Daoy (cell line): ENCODE data around the gene CORT. TPM values are rescaled to one million over a fixed set of nuclear protein-coding genes. Genes with fewer than 3 reads are reported as not detected.
"Not testable (repeated sequence)": the region's sequence is repeated elsewhere in the genome, so short reads cannot be mapped to it uniquely, and the experiment has no call there.

ENCODE experiments used
- DNase-seq: peaks from one replicate; pipeline ENCODE4 v3.0.0-alpha.2; 2015; ENCODE audit warnings: low read depth
- total RNA-seq: library from RNA; depleted of rRNA; stranded (reverse); fragments of >200 nt; shearing (Covaris generic); gene quantifications from 2 replicates; pipeline ENCODE4 v1.2.3, GENCODE V29; 2014

Gene CORT
- total RNA-seq, 1 experiment from 2014 or later, result 0.51 TPM

DNA sequence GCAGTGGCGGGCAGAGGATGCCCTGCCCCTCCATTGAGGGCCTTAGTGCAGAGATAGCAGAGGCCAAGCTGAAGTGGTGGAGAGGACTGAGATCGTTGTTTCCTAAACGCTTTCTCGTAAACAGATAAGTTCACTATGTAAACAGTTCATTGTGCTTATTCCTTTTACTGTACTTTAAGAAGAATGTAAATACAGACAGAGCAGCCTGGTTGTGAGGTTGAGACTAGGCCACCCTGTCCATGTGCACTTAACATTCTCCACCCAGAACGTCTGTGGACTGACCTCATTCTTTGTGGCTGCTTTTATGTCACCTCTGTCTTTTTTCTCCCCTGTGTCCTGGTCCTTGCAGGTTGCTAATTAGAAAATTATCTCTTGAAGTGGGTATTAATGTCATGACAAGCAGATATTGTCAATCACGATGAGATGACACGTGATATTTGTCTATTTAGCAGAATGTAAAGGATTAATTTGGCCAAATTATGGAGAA is 11.1 kb upstream of the CORT start:
- DNase-seq, result no peak

DNA sequence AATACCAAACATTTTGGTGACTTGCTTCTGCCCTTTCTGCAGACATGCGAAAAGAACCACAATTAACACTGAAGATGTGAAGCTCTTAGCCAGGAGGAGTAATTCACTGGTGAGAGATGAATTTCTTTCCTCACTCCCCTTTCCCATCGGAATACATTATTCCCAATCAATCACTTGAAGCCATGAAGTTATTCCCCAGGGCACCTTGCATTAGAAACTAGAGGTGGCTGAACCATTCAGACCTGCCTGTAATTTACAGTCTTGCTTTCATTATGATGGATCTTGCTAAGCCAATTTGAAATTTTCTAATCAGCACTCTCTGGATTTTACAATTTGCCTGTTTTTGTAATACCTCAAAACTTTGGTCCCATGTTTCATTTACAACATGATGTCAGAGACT is 9.5 kb upstream of the CORT start:
- no peak for DNase-seq

DNA sequence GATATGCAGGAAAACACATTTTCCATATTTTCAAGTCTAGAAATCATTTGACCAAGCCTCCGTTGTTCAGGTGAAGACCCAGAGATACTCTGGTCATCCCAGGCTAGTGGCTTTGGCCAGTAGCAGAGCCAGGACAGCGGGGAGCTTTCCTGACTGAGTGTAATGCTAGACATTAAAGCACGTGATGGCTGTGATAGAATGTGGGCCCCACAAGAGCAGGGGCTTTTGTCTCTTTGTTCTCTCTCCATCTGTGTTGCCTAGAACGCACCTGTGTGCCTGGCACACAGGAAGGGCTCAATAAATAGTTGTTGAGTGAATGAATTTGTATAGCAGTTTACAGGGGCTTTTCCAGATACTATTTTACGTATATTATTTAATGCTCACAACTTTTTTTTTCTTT is 9.0 kb upstream of the CORT start:
- no peak for DNase-seq

DNA sequence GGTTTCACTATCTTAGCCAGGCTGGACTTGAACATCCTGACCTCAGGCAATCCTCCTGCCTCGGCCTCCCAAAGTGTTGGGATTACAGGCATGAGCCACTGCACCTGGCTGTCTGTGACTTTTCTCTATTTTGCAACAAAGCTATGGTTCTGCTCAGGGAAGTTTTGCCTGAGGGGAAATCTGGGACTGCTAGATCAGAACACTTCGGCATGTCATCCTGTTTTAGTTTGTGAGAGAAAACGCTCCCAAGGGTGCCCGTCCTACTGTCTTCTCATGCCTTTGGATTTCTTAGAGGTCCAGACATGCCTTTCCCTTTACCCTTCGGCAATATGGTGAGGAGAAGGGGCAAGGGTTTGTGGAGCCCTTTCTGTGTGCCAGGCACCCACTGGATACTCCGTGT is 5.6 kb upstream of the CORT start:
- DNase-seq, result no peak

DNA sequence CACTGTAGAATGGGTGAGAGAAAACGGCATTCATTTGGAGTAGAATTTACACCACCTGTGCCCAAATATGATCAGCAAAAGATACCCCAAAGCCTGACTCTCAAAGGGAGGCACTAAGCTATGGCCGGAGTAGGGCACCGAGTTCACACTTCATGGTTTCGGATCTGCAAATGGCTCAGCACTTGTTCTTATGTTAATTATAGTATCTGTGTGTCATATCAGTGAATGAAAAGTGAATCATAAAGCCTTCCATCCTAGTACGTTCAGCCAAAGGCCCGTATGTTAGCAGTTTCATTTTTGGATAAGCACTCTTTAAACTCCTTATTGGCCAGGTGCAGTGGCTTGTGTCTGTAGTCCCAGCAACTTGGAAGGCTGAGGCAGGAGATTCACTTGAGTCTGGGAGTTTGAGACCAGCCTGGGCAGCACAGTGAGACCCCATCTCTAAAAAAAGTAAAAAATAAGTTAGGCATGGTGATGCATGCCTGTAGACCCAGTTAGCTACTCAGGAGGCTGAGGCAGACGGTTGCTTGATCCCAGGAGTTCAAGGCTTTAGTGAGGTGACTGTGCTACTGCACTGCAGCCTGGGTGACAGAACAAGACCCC is 4.9 kb upstream of the CORT start:
- no peak for DNase-seq

DNA sequence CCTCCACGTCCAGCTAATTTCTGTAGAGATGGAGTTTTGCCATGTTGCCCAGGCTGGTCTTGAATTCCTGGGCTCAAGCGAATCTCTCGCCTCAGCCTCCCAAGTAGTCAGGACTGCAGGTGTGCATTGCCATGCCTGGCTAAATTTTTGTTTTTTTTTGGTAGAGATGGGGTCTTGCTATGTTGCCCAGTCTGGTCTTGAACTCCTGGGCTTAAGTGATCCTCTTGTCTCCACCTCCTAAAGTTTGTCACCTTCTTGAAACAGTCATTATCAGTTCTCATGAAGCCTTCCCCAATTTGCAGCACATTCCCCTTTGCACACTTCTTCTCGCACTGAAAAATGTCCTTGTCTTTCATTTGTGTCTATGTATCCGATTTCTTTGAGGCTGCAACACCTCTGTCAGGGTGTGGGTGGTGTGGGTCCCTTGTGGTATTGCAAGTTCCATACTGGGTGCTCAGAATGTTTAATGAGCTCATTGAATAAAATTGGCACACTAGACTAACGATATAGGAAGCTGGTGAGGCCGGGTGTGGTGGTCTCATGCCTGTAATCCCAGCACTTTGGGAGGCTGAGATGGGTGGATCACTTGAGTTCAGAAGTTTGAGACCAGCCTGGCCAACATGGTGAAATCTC is 2.9 kb upstream of the CORT start:
- no peak for DNase-seq

DNA sequence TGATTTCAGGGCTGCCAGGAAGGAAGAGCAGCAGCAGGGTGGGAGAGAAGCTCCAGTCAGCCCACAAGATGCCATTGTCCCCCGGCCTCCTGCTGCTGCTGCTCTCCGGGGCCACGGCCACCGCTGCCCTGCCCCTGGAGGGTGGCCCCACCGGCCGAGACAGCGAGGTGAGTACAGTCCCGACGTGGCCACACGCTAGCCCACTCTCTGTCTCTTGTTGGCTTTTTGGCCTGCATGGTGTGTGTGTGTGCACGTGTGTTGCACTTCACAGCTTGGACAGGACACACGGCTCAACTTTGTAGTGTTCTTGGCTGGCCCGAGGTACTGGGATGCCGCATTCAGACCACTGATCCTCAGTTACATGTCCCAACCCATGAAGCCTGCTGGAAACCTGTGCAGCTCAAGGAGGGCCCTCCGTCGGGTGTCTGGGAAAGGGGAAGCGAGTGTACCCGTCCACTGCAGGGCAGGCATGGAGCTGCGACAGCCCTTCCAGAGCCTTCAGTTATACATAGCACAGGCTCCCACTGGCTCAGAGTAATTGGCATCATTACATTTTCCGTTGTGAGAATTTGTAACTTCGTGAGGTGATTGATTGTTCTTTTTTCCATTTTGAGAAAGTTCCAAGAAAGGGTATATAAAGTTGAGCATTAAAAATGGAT is 454 bp downstream of the CORT start:
- DNase-seq, result no peak

DNA sequence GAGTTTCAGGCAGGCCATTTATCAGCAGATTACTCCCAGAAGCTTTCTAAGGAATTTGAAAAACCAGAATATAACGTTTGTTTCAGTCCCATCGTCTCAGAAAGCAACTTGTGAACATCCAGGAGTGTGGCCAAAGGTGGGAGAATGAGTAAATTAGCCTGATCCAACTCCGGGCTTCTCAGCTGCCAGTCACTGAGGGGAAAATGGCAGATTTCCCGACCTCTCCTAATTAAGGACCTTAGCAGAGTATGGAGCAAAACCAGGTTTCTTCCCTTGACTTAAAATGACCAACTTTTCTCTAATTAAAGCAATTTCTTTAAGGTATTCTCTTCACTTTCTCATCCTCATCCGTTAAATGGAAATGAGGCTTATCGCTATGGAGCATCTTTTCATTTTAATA is 1.0 kb downstream of the CORT start:
- DNase-seq, result no peak

DNA sequence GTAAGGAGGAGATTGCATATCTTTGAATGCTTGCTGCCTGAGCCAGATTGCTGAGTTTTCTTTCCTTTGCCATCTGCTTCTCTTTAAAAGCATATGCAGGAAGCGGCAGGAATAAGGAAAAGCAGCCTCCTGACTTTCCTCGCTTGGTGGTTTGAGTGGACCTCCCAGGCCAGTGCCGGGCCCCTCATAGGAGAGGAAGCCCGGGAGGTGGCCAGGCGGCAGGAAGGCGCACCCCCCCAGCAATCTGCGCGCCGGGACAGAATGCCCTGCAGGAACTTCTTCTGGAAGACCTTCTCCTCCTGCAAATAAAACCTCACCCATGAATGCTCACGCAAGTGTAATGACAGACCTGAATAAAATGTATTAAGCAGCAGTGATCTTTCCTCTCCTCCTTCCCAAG is 1.5 kb downstream of the CORT start:
- no peak for DNase-seq

DNA sequence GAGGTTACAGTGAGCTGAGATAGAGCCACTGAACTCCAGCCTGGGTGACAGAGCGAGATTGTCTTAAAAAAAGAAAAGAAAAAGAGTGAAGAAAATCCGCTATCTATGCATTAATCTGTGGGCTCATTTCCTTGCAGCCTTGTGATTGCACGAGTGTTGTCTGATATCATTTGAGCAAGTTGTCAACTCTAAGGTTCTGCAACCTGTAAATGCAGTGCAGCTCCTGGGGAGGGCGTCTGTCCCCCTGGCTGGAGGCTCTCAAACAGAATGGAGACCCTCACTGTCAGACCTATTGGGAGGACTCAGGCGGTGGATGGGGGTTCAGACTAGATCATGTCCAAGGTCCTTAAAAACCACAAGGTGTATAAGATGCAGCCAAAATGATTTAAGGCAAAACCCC is 6.2 kb downstream of the CORT start:
- no peak for DNase-seq

DNA sequence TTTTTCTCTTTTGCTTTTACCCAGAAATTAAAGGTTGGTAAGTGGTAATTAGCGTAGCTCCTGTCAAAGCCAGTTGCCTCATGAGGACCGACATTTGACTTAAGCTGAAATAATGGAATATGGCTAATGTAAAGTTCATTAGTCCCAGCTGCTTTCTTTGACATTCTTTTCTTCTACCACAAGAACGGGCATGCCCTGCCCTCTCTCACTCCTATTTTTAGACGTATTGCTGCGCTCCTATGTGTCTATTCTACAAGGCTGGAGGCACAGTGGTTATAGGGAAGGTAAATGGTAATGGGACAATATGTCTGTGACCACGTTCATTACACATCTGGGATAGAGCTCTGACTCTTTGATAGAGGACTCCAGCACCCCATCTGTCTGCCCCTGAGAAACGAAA is 6.8 kb downstream of the CORT start:
- DNase-seq, result no peak

DNA sequence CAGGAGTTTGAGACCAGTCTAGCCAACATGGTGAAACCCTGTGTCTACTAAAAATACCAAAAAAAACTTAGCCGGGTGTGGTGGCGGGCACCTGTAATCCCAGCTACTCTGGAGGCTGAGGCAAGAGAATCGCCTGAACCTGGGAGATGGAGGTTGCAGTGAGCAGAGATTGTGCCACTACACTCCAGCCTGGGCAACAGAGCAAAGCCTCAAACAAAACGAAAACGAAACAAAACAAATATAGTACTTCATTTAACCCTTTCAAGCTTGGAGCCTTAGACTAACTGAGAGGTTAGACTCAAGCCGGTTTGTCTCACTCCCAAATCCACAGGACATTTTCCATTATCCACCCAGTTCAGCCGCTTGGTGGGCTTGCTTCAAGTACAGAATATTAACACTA is 7.6 kb downstream of the CORT start:
- not testable (repeated sequence) for DNase-seq

DNA sequence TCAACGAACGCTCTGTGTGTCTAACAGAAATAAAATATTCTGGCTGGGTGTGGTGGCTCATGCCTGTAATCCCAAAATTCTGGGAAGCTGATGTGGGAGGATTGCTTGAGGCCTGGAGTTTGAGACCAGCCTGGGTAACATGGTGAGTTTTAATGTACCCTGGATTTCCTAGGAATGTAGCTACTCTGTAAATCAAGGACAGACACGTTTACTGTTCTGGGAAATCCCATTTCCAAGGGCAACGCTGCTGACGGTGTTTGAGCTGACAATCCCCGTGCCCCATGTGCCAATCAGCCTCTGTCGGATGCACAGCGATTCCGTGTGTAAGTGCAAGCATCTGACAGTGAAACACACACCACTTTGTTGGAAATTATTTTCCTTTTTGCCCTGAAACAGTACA is 8.0 kb downstream of the CORT start:
- DNase-seq, result no peak

DNA sequence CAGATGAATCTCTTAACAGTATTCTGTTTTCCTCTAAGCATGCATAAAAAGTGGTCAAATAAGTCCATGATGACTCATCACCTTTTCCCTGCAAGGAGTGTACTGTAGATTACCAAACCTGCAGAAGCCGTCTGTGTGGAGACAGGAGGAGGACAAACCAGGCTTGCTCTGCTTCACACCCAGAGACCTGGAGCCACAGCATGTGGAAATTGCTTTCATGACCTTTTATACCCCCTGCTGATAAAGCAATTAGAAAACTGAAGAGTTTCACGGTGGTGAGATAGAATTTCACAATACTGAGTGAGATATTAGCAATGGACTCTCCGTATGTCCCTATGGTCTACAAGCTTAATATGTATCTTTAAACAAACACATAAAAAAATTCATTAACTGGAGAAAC is 9.4 kb downstream of the CORT start:
- peak; percentile 58 for DNase-seq

DNA sequence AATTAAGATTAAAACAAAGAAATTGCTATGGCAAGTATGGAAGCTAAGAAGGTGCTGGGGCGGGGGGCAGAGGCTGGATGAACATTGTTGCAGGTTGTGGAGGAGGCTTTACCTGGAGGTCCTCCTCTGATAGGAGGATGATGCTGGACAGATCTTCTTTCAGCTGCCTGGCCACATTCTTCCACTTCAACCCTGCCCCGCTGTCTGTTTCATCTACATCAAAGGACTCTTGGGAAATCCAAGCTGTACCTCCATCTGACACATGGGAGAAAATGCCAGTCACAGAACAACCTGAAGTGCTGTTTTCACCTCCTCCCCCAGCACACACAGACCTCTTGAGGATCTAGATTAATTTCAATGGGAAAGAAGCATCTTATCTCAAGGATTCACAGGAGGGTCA is 17.2 kb downstream of the CORT start:
- DNase-seq, result no peak

DNA sequence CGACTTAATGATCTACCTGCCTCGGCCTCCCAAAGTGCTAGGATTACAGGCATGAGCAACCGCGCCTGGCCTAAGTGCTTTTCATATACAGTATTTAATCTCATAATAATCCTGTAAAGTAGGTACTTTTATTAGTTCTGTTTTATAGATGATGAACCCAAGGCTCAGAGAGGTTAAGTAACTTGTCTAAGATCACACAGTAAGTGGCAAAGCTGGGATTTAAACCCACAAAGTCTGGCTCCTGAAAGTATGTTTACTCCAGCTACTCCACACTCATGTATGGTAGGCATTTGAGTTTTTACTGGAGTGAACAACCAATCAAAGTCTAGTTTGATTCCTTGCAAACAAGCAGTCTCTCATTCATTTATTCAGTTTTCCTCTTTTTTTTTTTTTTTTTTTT is 20.2 kb downstream of the CORT start:
- no peak for DNase-seq

DNA sequence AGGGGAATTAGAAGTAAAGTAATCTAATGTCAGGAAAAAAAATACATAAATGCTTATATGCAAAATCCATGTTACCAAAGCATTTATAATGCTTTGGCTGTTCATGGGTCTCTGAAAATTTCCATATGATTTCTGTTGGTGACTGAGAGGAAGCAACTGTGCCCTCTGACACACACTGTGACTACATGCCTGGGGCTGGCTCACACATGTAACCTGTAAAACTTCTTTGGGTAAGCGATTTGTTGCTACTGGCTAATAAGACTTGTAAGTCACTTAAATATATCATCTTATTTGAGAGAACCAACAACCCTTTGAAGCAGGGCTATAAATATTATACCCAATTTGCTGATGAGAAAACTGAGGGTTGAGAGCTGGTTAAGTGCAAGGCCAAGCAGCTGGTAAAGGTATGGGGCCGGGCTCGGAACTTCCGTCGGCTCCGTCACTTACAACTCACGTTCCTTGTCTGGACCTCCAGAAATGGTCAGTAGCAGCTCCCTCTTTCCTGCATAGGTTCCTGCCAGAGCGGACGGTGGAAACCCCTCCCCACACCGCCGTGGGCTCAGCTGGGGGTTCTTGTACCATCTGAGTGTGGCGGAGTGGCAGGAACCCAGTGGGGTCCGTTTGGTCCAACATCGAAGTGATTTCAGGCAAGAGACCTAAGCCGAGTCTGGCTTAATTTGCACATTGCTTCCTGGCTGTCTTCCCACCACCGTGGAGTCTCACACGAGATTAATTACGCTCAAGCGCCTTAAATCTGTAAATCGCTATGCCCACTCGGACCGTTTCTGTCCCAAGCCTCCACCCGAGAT is 21.8 kb downstream of the CORT start:
- DNase-seq, result peak; percentile 27

DNA sequence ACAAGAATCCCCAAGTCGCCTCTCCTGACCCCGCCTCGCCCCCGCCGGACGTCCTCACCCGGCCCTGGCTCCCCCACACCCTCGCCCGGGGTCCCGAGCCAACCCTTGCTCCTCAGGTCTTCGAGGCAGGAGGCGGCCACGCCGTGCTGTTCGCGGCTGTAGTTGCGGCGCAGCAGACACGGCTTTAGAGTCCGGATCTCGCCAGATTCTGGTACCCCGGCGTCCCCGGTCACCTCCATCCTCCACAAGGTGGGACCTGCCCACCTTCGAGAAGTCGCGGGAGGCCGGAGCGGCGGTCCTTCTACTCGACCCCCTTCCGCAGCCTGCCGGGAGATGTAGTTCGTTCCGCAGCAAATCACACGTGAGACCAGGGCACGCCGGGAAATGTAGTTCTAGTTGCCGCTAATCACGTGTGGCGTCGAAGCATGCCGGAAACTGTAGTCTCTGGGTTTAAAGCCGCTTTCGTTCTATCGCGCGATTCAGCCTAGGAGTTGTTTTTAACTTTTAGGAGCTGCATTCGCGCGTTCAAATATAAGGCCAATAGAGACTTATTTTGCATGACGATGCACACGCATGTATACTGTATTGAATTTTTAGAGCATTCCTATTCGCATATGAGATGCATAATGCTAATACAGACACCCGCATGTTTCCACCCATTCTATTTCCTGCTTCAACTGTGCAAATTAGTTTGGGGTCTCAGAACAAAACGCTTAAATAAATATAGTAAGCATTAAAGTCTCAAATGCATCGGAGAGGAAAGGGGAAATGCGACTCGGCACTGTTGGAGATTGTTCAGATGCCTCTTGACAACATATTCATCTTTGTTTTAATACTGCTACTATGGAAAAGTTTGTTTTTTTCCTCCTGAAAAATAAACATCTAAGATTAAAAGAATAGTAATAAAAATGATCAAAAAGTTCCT is 22.7 kb downstream of the CORT start, which contains the start of gene DFFA:
Gene DFFA (minus strand): TSS at position 310 of the 925 bp plus-strand sequence. CDS start 71 bp downstream, at position 239.
- peak; percentile 97 for DNase-seq

DNA sequence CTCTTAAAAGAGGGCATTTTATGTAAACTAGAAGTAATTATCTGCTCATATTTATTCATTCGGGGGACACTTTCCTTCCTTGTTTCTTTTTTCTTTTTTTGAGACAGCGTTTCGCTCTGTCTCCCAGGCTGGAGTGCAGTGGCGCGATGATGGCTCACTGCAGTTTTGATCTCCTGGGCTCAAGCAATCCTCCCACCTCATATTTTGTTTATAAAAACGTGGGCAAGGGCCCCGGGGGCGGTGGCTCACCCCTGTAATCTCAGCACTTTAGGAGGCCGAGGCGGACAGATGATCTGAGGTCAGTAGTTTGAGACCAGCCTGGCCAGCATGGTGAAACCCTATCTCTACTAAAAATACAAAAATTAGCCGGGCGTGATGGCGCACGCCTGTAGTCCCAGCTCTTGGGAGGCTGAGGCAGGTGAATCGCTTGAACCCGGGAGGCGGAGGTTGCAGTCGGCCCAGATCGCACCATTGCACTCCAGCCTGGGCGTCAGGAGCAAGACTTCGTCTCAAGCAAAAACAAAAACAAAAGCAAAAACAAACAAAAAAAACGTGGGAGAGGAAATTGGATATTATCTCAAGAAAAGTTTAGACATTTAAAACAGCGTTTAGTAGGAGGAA is 23.4 kb downstream of the CORT start:
- no peak for DNase-seq

DNA sequence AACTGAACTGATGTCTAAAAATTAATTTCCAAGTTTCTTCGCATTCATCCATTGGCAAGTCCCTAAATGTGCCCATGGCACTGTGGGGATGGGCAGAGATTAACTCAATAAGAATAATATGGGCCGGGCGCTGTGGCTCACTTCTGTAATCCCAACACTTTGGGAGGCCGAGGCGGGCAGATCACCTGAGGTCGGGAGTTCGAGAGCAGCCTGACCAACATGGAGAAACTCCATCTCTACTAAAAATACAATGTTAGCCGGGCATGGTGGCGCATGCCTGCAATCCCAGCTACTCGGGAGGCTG is 24.4 kb downstream of the CORT start:
- not testable (repeated sequence) for DNase-seq
